Suppressor macrophage (primary cell): ENCODE measurements around the gene KSR2.
"Not testable (repeated sequence)": the region's sequence is repeated elsewhere in the genome, so short reads cannot be mapped to it uniquely, and the experiment has no call there.

Experiments
- DNase-seq, 4 experiments: peaks; one replicate each; pipeline ENCODE4 v3.0.0-alpha.2; 2020 to 2022

The KSR2 gene

GRCh38 chr12:117746358-117746757 is 222.4 kb downstream of the KSR2 start:
- DNase-seq, result not testable (repeated sequence)

- no peak for DNase-seq
These were observed 224.4 kb downstream of the KSR2 start for GRCh38 chr12:117744418-117744817.

DNA sequence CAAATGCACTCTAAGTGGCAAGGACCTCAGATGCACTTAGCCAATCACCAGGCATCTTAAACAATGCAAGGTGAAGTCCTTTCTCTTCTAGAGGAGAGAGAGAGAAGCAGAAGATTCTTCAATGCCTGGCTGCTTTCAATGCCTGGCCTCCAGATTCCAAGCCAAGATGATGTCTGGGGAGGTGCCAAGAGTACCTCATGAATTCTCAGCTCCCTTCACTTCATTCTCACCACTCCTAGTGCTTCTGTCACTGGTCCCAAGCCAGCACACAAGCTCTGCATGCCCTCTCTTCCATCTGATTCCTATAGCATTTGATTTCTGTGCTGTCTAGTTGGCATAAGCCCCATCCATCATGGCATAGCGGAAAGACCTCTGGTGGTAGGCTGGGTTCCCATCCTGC is 225.0 kb downstream of the KSR2 start:
- DNase-seq, result no peak

DNA sequence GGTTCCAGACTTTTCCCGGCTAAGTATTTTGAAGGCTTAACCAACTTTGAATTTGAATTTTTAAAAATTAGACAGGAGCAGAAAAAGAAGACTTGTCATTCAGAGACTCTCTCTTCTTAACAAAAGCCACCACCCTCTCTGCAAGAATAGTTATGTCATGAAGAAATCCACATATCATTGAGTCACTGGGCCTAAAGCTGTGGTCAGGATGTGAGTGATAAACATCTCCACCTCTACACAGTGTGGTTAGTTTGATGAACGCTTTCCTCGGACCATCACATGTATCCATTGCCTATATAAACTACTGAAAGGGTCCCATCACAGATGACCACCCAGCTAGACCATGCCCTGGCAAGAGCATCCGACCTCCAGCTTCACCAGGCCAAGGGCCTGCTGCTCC is 226.1 kb downstream of the KSR2 start:
- DNase-seq, result no peak

- DNase-seq, result no peak
These were observed 230.6 kb downstream of the KSR2 start for GRCh38 chr12:117738233-117738632.

- DNase-seq, result no peak
These were observed 235.3 kb downstream of the KSR2 start for GRCh38 chr12:117733549-117733805.

DNA sequence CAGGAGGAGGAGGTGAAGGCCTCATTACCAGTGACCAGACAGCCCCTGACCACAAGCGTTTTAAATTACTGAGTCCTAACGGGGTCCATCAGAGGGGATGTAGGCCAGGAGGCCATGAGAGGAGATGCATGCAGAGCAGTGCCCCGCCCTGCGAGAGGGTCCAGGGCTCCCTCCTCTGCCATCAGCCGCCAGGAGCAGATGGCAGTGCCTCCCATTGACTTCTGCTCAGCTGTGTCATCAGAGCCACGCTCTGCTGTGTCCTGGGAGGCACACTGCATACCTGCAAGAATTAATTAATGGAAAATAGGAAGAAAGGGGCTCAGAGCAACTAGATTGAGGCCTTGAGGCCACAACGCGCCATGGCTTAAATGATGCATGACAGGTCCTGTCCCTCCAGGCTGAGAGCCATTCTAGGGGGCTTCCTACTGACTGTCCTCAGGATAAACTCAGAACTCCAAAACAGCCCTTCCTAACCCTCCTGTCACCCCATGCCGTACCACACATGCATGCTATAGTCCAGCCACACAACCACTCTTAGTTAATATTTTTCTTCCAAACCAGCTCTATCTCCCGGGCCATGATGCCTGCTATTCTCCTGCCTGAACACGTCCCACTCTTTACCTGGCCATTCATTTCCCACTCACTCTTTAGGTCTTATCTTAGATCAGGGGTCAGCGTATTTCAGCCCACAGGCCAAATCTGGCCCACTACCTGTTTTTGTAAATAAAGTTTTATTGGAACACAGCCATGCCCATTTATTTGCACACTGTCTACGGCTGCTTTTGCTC is 235.8 kb downstream of the KSR2 start:
- no peak for DNase-seq

GRCh38 chr12:117731131-117731530 is 237.7 kb downstream of the KSR2 start:
- DNase-seq, result not testable (repeated sequence)

DNA sequence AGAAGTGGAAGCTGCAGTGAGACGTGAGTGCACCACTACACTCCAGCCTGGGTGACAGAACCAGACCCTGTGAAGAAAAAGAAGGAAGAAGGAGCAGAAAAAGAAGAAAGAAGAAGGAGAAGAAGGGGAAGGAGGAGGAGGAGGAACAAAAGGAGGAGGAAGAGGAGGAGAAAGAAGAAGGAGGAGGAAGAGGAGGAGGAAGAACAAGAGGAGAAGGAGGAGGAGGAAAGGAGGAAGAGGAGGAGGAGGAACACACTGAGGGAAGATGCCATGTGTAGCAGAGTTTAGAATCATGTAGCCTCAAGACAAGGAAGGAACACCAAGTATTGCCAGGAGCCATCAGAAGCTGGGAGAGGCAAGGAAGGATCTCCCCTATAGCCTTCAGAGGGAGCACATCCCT is 241.5 kb downstream of the KSR2 start:
- no peak for DNase-seq

DNA sequence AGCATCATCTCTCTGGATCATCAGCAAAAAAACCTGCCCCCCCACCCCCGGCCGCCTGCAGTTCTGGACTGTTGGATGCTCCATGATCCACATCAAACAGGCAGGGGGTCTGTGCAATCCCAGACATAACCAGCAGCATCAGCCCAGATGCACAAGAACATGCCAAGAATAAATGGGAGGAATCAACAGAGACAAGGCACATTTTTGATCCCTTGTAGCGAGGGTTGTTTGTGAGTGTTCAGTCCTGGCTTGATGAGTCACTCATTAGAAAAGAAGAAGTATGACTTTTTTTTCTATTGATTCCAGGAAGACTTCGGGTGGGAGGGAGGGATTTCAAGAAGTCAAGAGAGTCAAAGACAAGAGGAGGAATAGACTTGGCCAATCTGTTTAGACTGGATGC is 244.2 kb downstream of the KSR2 start:
- DNase-seq, result peak in 2 of 4 experiments; percentile 9 to 12

GRCh38 chr12:117718559-117718958 is 250.2 kb downstream of the KSR2 start:
- DNase-seq, result no peak

- DNase-seq, result no peak
These were observed 250.6 kb downstream of the KSR2 start for GRCh38 chr12:117718141-117718540.

DNA sequence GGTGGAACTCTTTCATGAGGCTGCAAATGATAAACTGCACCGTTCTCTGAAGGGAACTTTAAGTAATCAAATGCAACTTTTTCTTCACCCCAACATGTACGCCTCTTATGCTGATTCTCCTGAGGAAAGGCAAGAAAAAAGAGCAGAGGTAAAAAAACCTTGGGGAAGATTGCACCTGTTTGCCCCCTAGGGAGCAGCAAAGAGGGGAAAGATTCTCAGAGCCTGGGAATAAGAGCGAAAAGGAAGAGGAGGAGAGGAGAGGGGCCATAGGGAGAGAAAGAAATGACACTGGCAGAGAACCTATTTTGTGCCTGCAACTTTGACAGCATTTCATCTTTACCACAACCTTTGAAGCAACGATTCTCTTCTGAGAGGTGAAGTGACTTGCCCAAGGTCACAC is 254.6 kb downstream of the KSR2 start:
- DNase-seq, result no peak

- DNase-seq, result no peak
These were observed 258.7 kb downstream of the KSR2 start for GRCh38 chr12:117710121-117710520.

DNA sequence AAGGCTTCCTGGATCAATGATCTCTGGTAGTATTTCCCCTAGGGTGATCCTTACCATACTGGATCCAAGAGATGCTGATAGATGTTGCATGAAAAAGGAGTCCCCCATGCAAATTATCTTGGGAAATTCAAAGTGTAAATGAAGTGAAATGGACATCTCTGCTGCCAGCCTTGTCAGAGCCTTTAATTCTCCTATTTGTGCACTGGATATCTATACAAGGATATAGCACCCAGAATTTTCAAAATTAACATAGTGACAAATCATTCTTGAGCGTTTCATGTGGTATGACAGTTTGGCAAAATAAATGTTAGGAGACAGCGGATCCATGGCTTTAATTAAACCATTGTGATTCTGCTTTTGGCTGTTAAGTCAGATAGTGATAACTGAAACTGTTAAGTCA is 260.9 kb downstream of the KSR2 start:
- no peak for DNase-seq

DNA sequence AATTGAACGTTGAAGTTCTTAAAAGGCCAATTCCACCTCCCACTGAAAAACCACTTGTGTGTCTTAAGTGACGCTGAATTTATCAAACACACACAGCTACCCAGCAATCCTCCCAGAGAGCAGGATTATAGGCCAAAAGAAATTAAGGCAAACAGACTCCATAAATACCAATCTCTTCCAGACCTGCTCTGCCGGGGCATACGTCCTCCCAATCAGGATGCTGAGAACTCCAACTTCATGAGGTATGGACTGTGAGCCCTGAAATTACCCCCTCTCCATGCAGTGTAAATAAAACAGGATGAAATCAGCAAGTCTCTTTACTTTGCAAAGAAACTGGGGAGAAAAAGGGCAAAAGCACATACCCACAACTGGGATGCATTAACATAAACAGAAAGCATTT is 265.2 kb downstream of the KSR2 start:
- no peak for DNase-seq

GRCh38 chr12:117702741-117703140 is 266.0 kb downstream of the KSR2 start:
- DNase-seq, result no peak

GRCh38 chr12:117699575-117699974 is 269.2 kb downstream of the KSR2 start:
- DNase-seq, result no peak

DNA sequence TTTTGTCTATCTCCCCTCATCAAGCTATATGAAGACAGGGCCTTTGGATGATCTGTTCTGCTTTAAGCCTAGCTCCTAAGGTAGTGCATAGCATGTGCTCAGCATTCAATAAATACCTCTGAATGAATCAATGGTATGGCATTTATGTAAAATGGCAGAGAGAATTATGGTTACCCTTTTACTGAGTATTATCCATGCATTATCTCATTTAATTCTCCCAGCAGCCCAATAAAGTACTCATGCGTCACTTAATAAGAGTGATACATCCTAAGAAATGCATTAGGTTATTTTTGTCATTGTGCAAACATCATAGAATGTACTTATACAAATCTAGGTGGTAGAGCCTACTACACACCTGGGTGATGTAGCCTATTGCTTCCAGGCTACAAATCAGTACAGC is 269.7 kb downstream of the KSR2 start:
- no peak for DNase-seq

GRCh38 chr12:117695956-117696355 is 272.8 kb downstream of the KSR2 start:
- no peak for DNase-seq

- DNase-seq, result no peak
These were observed 276.3 kb downstream of the KSR2 start for GRCh38 chr12:117692512-117692911.

DNA sequence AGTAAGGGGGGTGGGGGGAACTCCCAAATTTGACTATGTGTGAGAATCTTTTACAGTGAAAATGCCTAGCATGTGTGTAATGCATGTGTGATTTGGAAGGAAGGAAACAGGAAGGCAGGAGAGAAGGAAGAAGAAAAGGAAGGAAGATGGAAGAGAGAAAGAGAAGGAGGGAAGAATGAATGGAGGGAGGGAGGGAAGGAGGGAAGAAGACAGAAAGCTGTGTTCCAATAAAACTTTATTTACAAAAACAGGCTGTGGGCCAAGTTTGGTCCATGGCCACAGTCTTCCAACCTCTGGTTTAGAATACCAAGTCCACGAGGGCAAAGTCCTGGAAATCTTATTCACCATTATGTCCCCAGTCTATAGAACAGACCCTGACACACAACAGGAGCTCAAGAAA is 278.9 kb downstream of the KSR2 start:
- no peak for DNase-seq

- DNase-seq, result no peak
These were observed 280.3 kb downstream of the KSR2 start for GRCh38 chr12:117688446-117688845.

DNA sequence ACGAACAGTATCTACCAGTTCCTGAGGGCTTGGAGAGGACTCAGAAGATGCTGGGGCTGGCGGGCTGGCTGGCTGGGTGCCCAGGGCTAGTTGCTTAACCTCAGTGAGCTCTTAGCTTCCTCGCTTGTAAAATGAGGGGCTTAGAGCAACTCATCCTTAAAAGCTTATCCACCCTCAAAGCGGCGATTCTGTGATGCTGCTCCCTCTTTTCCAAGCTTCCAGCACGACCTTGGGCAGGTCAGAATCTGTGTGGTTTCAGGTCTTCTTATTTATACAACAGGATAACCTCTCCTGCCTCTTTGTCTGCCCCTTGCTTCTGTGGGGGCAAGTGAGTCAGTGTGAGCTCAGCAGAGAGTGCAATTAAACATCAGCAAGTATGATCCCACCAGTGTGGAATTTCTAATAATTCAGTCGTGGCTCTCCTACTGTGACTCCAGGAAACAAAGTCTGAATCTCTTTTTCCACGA is 281.8 kb downstream of the KSR2 start:
- no peak for DNase-seq

- no peak for DNase-seq
These were observed 282.6 kb downstream of the KSR2 start for GRCh38 chr12:117686210-117686609.
